Panc1 (cell line): Measurements from ENCODE around the gene MBTD1. TPM values are rescaled to one million over a fixed set of nuclear protein-coding genes. Genes with fewer than 3 reads are reported as not detected.

Source experiments
- ATAC-seq: fragments of 200-7000 bp; cut with Tn5 transposase; 2 replicates; pipeline ENCODE4 v1.9.1; 2020; ENCODE audit warnings: mild to moderate bottlenecking, moderate library complexity
- BruUV-seq: library from RNA; stranded (reverse); fragments of 400-500 nt; replicated peaks from 2 replicates; lab custom pipeline; 2021; lab: Mats Ljungman, UMichigan
- CTCF ChIA-PET: fragments of 300-600 bp; sonication (Branson Sonifier 250); formaldehyde crosslinking; loops from one replicate; lab custom pipeline; 2022; ENCODE audit warnings: antibody characterized with exemption; lab: Charles Lee
- POLR2A ChIA-PET: fragments of 300-600 bp; sonication (Branson Sonifier 250); formaldehyde crosslinking; loops from one replicate; lab custom pipeline; 2022; ENCODE audit warnings: antibody characterized with exemption; lab: Charles Lee
- DNase-seq: peaks from one replicate; pipeline ENCODE4 v3.0.0-alpha.2; 2010; ENCODE audit warnings: low read depth, low spot score
- H3K27ac ChIP-seq: 2 replicates; pipeline ENCODE4 v1.5.1; 2011; ENCODE audit warnings: mild to moderate bottlenecking, low read length, inconsistent platforms
- H3K27me3 ChIP-seq: fragments of 200-500 bp; sonication (Bioruptor generic); 2 replicates; pipeline ENCODE4 v1.6.0; 2014; ENCODE audit warnings: low read length, inconsistent platforms; ENCODE audit not compliant: control insufficient read depth, insufficient read depth
- H3K36me3 ChIP-seq: fragments of 200-500 bp; sonication (Bioruptor generic); 2 replicates; pipeline ENCODE4 v1.5.1; 2014; ENCODE audit warnings: inconsistent platforms, mild to moderate bottlenecking, low read length, moderate library complexity; ENCODE audit not compliant: control insufficient read depth, insufficient read depth
- H3K4me1 ChIP-seq: 2 replicates; pipeline ENCODE4 v1.5.1; 2011; ENCODE audit warnings: inconsistent platforms, mild to moderate bottlenecking, low read length, moderate library complexity; ENCODE audit not compliant: control insufficient read depth, insufficient read depth
- H3K4me3 ChIP-seq, 2 experiments: 2 replicates each; pipeline ENCODE4 v1.5.1; 2011 to 2012; ENCODE audit warnings: low read depth in 2 of 2, low read length in 2 of 2, mild to moderate bottlenecking in 2 of 2, inconsistent platforms in 1 of 2, moderate library complexity in 1 of 2
- H3K9me3 ChIP-seq: fragments of 200-500 bp; sonication (Bioruptor generic); 2 replicates; pipeline ENCODE4 v1.5.1; 2014; ENCODE audit warnings: low read depth, mild to moderate bottlenecking, inconsistent platforms, low read length, moderate library complexity; ENCODE audit not compliant: control insufficient read depth, insufficient read depth
- CTCF ChIP-seq: fragments of 450-650 bp; IDR thresholded peaks from 2 replicates; pipeline ENCODE4 v1.5.1; 2017; ENCODE audit warnings: mild to moderate bottlenecking
- POLR2AphosphoS5 ChIP-seq: IDR thresholded peaks from 2 replicates; pipeline ENCODE4 v1.6.1; 2012; ENCODE audit warnings: mild to moderate bottlenecking, low read depth, low read length, moderate library complexity
- REST ChIP-seq, 2 experiments: IDR thresholded peaks; 2 replicates each; pipeline ENCODE4 v1.6.1; 2011 to 2012; ENCODE audit warnings: low read depth in 2 of 2, control low read depth in 1 of 2, low read length in 1 of 2, mild to moderate bottlenecking in 1 of 2, moderate library complexity in 1 of 2; ENCODE audit not compliant: insufficient read depth in 1 of 2
- SIN3A ChIP-seq: IDR thresholded peaks from 2 replicates; pipeline ENCODE4 v1.6.1; 2012; ENCODE audit warnings: low read depth, mild to moderate bottlenecking, low read length, moderate library complexity, borderline replicate concordance; ENCODE audit not compliant: insufficient read depth
- TCF7L2 ChIP-seq: IDR thresholded peaks from 2 replicates; pipeline ENCODE4 v1.6.1; 2011; ENCODE audit warnings: mild to moderate bottlenecking, low read depth, low read length, inconsistent platforms
- in situ Hi-C: cut with HindIII; loops from 2 replicates; pipeline ENCODE4 v1.10.0; 2016; ENCODE audit warnings: low sequenced_read_pairs, low pct_unique_long_range_greater_than_20kb
- intact Hi-C: fragments of 100-400 bp; cut with micrococcal nuclease; formaldehyde crosslinking; loops from one replicate; pipeline ENCODE4 v1.10.0; 2022; ENCODE audit not compliant: unreplicated experiment
- total RNA-seq: library from RNA; stranded (reverse); gene quantifications from one replicate; pipeline ENCODE4 v1.2.1, GENCODE V29; 2021; ENCODE audit not compliant: unreplicated experiment

Gene MBTD1
- total RNA-seq, 1 experiment from 2014 or later: 16.6 TPM

- no peaks in the 10 kb centered on the region for H3K27me3 ChIP-seq
- H3K9me3 ChIP-seq: no peaks in the 10 kb centered on the region
- no peaks in the 10 kb centered on the region; the same call in 1 of the 2 replicates for H3K4me1 ChIP-seq
- intact Hi-C loops: no loop called here
- no peaks in the 10 kb centered on the region for H3K36me3 ChIP-seq
- no peak for DNase-seq
- ATAC-seq: peak; percentile 74
- POLR2A ChIA-PET: no interaction called here
- in situ Hi-C loops: no loop called here
- H3K4me3 ChIP-seq: no peak overlapping the region
- no TSS peak for BruUV-seq
- CTCF ChIA-PET: no interaction called here
- no peak for TF ChIP-seq TCF7L2
- TF ChIP-seq CTCF: no peak
- no peak for TF ChIP-seq SIN3A
- TF ChIP-seq POLR2AphosphoS5: no peak
- no peak for TF ChIP-seq REST (IDR thresholded peaks at IDR 0.05; ENCODE audit: insufficient read depth in 1 of 2, low read depth in 2 of 2, low read length in 1 of 2)
- no peak overlapping the region for H3K27ac ChIP-seq
Measured at GRCh38 chr17:51132964-51133319, 126.9 kb downstream of the MBTD1 start.

- TF ChIP-seq SIN3A (no peak), TCF7L2 (no peak), POLR2AphosphoS5 (no peak), CTCF (no peak), REST (IDR thresholded peaks at IDR 0.05; ENCODE audit: insufficient read depth in 1 of 2, low read depth in 2 of 2, low read length in 1 of 2) (no peak)
- no peaks in the 10 kb centered on the region for H3K27me3 ChIP-seq
- ATAC-seq (no peak), DNase-seq (no peak)
- BruUV-seq: no TSS peak
- no peaks in the 10 kb centered on the region for H3K4me1 ChIP-seq
- no peak overlapping the region for H3K27ac ChIP-seq
- H3K4me3 ChIP-seq: no peak overlapping the region
- CTCF ChIA-PET: no interaction called here
- in situ Hi-C loops (no loop called here), intact Hi-C loops (no loop called here)
- no peaks in the 10 kb centered on the region for H3K9me3 ChIP-seq
- H3K36me3 ChIP-seq: no peaks in the 10 kb centered on the region
- POLR2A ChIA-PET: no interaction called here
Measured at GRCh38 chr17:51128076-51128475, 131.8 kb downstream of the MBTD1 start.

Other genes starting within 250 kb of the MBTD1 start
- 144 TPM for gene SPAG9, start 139.2 kb downstream of the MBTD1 start, total RNA-seq
- gene NME1, start 106.5 kb downstream of the MBTD1 start, total RNA-seq: 345 TPM
- 1,280 TPM for gene NME2, start 93.6 kb downstream of the MBTD1 start, total RNA-seq
- gene UTP18, start 497 bp upstream of the MBTD1 start, total RNA-seq: 96.3 TPM